ENCODE data around the gene TMEM125. TPM values are rescaled to one million over a fixed set of nuclear protein-coding genes. Genes with fewer than 3 reads are reported as not detected.

Gene TMEM125
- total RNA-seq, 2 donors from 2014 or later: 0.63 TPM; not detected in 1

DNA sequence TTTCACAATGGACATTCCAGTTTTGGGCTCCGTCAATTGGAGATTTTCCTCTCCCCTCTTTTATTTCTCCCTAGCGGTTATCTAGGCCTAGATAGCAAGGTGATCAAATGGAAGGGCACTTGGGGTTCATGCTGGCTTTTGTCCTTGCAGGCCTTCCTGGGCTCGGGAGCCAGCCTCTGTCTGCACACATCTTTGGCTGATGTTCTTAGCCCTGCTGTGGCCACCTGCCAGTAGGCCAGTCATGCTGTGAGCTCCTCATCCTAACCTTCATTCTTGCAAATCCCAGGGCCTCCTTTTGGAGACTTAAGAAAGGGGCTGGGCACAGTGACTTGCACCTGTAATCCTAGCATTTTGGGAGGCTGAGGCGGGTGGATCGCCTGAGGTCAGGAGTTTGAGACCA lies 44.5 kb downstream of the TMEM125 start:
- no peaks in the 10 kb centered on the region for H3K9me3 ChIP-seq
- no peaks in the 10 kb centered on the region for H3K4me1 ChIP-seq (ENCODE audit: control insufficient read depth in 1 of 2, low read depth in 2 of 2)
- TF ChIP-seq, protein P1, sequence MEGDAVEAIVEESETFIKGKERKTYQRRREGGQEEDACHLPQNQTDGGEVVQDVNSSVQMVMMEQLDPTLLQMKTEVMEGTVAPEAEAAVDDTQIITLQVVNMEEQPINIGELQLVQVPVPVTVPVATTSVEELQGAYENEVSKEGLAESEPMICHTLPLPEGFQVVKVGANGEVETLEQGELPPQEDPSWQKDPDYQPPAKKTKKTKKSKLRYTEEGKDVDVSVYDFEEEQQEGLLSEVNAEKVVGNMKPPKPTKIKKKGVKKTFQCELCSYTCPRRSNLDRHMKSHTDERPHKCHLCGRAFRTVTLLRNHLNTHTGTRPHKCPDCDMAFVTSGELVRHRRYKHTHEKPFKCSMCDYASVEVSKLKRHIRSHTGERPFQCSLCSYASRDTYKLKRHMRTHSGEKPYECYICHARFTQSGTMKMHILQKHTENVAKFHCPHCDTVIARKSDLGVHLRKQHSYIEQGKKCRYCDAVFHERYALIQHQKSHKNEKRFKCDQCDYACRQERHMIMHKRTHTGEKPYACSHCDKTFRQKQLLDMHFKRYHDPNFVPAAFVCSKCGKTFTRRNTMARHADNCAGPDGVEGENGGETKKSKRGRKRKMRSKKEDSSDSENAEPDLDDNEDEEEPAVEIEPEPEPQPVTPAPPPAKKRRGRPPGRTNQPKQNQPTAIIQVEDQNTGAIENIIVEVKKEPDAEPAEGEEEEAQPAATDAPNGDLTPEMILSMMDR (IDR thresholded peaks at IDR 0.05): no peak
- DNase-seq (ENCODE audit: low spot score) (no peak), ATAC-seq (ENCODE audit: insufficient number of reproducible peaks, low FRiP score, low read depth) (no peak)
- H3K4me3 ChIP-seq: no peak overlapping the region
- H3K36me3 ChIP-seq: no peaks in the 10 kb centered on the region
- no peak overlapping the region for H3K27ac ChIP-seq
- H3K27me3 ChIP-seq (replicated peaks; ENCODE audit: insufficient read depth): no peaks in the 10 kb centered on the region

DNA sequence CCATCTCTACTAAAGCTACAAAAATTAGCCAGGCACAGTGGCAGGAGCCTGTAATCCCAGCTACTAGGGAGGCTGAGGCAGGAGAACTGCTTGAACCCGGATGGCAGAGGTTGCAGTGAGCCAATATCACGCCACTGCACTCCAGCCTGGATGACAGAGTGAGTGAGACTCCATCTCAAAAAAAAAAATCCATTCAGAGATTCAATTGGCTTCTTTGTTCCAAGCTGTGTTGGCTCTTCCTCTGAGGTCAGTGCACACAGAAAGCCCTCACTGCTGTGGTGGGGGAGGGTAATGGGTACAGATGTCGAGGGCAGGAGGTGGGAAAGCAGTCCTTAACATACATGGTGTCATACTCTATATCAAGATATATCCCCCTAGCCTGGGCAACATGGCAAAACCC lies 45.7 kb downstream of the TMEM125 start:
- no peak for ATAC-seq (ENCODE audit: insufficient number of reproducible peaks, low FRiP score, low read depth)
- no peak for DNase-seq (ENCODE audit: low spot score)
- no peaks in the 10 kb centered on the region for H3K9me3 ChIP-seq
- H3K27ac ChIP-seq: no peak overlapping the region
- H3K36me3 ChIP-seq: no peaks in the 10 kb centered on the region
- H3K4me1 ChIP-seq (ENCODE audit: control insufficient read depth in 1 of 2, low read depth in 2 of 2): no peaks in the 10 kb centered on the region
- no peaks in the 10 kb centered on the region for H3K27me3 ChIP-seq (replicated peaks; ENCODE audit: insufficient read depth)
- no peak overlapping the region for H3K4me3 ChIP-seq
- TF ChIP-seq, protein P1 (IDR thresholded peaks at IDR 0.05): no peak

DNA sequence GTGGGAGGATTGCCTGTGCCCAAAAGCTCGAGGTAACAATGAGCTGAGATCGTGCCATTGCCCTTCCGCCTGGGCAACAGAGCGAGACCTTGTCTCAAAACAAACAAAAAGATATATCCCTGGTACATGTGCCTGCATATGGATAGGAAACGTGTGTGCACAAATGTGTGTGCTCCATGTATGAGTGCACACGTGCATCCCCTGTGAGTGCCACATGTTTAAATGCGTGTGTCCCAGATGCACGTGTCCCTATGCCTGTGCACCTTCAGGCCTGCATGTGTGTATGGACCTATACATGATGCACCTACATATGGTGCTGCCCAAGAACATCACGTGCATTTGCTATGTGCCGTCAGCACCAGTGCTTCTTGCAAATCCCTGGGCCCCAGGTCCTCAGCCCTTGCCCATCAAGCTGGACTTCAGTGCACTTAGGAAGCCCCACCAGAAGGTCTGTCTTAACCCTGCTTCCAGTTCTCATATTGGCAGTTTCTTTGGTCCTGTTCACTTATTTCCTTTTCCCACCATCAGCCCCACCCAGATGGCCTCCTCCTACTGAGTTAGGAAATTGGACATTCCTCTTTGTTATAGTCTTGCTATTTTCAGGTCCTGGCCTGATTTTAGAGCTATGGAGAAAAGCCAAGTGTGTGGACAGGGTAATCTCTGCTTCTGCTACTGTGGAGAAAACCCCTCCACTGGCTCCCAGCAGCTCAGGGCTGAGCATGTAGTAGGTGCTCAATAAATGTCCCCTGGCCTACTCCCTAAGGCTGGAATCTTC lies 46.4 kb downstream of the TMEM125 start:
- H3K4me1 ChIP-seq (ENCODE audit: control insufficient read depth in 1 of 2, low read depth in 2 of 2): no peaks in the 10 kb centered on the region
- DNase-seq (ENCODE audit: low spot score) (no peak), ATAC-seq (ENCODE audit: insufficient number of reproducible peaks, low FRiP score, low read depth) (no peak)
- H3K9me3 ChIP-seq: no peaks in the 10 kb centered on the region
- H3K4me3 ChIP-seq: no peak overlapping the region
- no peaks in the 10 kb centered on the region for H3K36me3 ChIP-seq
- H3K27ac ChIP-seq: no peak overlapping the region
- H3K27me3 ChIP-seq (replicated peaks; ENCODE audit: insufficient read depth): no peaks in the 10 kb centered on the region
- TF ChIP-seq, protein P1 (IDR thresholded peaks at IDR 0.05): no peak

DNA sequence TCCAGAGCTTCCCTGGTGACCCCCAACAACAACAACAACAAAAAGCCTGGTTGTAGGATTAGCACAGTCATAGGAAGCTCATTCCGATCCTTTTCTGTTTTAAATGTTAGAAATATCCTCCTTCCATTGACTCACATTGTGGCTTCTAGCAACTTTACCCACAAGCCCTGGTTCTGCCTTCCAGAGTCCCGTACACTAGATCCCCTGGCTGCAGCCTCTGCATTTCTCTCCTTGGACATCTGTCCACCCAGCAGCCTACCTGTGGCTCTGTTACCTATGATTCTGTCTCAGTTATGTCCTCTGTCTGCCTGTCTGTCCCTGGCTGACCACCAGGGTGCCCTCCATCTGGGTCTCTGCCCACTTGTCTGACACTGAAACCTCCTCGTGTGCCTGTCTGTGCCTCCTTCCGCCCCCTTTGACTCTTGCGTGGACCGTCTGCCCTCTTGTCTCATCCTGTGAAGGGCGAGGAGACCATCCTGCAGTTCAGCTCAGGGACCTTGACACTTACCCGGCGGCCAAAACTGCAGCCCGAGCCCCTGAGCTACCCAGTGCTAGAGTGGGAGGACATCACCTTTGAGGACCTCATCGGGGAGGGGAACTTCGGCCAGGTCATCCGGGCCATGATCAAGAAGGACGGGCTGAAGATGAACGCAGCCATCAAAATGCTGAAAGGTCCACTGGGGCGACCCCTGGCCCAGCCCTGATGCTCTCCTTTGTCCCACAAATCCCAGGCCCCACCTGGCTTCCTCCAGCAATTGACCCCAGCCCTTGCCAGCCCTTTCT lies 47.1 kb downstream of the TMEM125 start:
- TF ChIP-seq, protein P1 (IDR thresholded peaks at IDR 0.05): no peak
- no peak overlapping the region for H3K4me3 ChIP-seq
- no peaks in the 10 kb centered on the region for H3K9me3 ChIP-seq
- H3K36me3 ChIP-seq: no peaks in the 10 kb centered on the region
- H3K27me3 ChIP-seq (replicated peaks; ENCODE audit: insufficient read depth): no peaks in the 10 kb centered on the region
- H3K27ac ChIP-seq: no peak overlapping the region
- no peak for DNase-seq (ENCODE audit: low spot score)
- no peaks in the 10 kb centered on the region for H3K4me1 ChIP-seq (ENCODE audit: control insufficient read depth in 1 of 2, low read depth in 2 of 2)
- ATAC-seq (ENCODE audit: insufficient number of reproducible peaks, low FRiP score, low read depth): no peak

DNA sequence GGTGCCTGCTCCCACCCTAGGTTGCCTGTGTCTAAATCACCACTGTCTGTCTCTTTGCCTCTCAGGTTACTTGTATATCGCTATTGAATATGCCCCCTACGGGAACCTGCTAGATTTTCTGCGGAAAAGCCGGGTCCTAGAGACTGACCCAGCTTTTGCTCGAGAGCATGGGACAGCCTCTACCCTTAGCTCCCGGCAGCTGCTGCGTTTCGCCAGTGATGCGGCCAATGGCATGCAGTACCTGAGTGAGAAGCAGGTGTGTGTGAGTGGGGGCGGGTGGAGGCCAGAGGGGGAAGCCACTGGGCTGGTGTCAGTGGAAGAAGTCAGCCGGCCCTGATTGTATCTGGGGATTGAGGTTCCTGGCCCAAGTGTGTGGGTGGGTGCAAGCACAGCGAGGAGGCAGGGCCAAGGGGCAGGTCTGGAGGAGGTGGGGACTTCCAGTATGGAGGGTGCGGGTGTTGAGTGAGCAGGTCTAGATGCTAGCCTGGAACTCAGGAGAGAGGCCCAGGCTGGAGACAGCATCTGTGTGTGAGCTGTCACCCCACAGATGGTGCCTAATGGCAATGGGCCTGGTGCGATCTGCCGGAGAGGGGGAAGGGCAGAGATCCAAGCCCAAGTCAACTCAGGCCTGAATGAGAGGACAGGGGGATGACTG lies 48.2 kb downstream of the TMEM125 start:
- ATAC-seq (ENCODE audit: insufficient number of reproducible peaks, low FRiP score, low read depth) (no peak), DNase-seq (ENCODE audit: low spot score) (no peak)
- Histone ChIP-seq H3K27ac (no peak overlapping the region), H3K36me3 (no peaks in the 10 kb centered on the region), H3K27me3 (replicated peaks; ENCODE audit: insufficient read depth) (no peaks in the 10 kb centered on the region), H3K9me3 (no peaks in the 10 kb centered on the region), H3K4me1 (ENCODE audit: control insufficient read depth in 1 of 2, low read depth in 2 of 2) (no peaks in the 10 kb centered on the region), H3K4me3 (no peak overlapping the region)
- TF ChIP-seq, protein P1 (IDR thresholded peaks at IDR 0.05): no peak

Data from thoracic aorta (tissue), 2 donors.